Ascending aorta (tissue), 2 donors: ENCODE results near the gene SEPTIN10. TPM values are rescaled to one million over a fixed set of nuclear protein-coding genes. Genes with fewer than 3 reads are reported as not detected.
A peak's percentile ranks its signal among the peaks of the same experiment; 100 is the strongest.

Experiments
- DNase-seq, 2 donors: peaks; one replicate each; pipeline ENCODE4 v3.0.0-alpha.2; 2019; ENCODE audit warnings: low spot score in 2 of 2
- H3K27ac ChIP-seq, 2 donors: fragments of 200-600 bp; sonication (generic); one replicate each; pipeline ENCODE4 v1.5.1; 2016 to 2017; ENCODE audit warnings: mild to moderate bottlenecking in 1 of 2
- H3K27me3 ChIP-seq: fragments of 200-600 bp; sonication (generic); one replicate; pipeline ENCODE4 v1.5.1; 2017
- H3K36me3 ChIP-seq, 2 donors: fragments of 200-600 bp; sonication (generic); one replicate each; pipeline ENCODE4 v1.5.1; 2016
- H3K4me1 ChIP-seq, 2 donors: fragments of 200-600 bp; sonication (generic); one replicate each; pipeline ENCODE4 v1.5.1; 2016 to 2017; ENCODE audit warnings: mild to moderate bottlenecking in 1 of 2
- H3K4me3 ChIP-seq, 2 donors: fragments of 200-600 bp; sonication (generic); one replicate each; pipeline ENCODE4 v1.5.1; 2016 to 2017; ENCODE audit warnings: mild to moderate bottlenecking in 1 of 2
- H3K9me3 ChIP-seq, 2 donors: fragments of 200-600 bp; sonication (generic); one replicate each; pipeline ENCODE4 v1.5.1; 2016
- CTCF ChIP-seq, 3 experiments: fragments of 200-600 bp in 2 of 3; fragments of 450-650 bp in 1 of 3; sonication (generic) in 2 of 3; IDR thresholded peaks; one replicate each; pipeline ENCODE4 v1.5.1; 2016 to 2019; ENCODE audit warnings: antibody characterized with exemption in 3 of 3, mild to moderate bottlenecking in 1 of 3, moderate library complexity in 1 of 3
- intact Hi-C: fragments of 100-400 bp; cut with DNase I; formaldehyde crosslinking; loops from one replicate; pipeline ENCODE4 v1.15.1; 2023
- total RNA-seq: library from RNA; depleted of rRNA; stranded (reverse); fragments of >200 nt; gene quantifications from one replicate; pipeline ENCODE4 v1.1.0, GENCODE V29; 2016

Gene SEPTIN10
- total RNA-seq, 1 donor from 2014 or later: 59.0 TPM

GRCh38 chr2:109562421-109562820 is 51.3 kb downstream of the SEPTIN10 start:
- intact Hi-C loops: no loop called here
- no peak for DNase-seq
- Histone ChIP-seq H3K36me3 (peaks cover 16 to 33% of the 10 kb centered on the region in 2 donors), H3K27me3 (no peaks in the 10 kb centered on the region), H3K4me1 (no peaks in the 10 kb centered on the region), H3K27ac (no peak overlapping the region), H3K4me3 (no peak overlapping the region), H3K9me3 (no peaks in the 10 kb centered on the region)
- TF ChIP-seq CTCF (IDR thresholded peaks at IDR 0.05): no peak

- Histone ChIP-seq H3K27me3 (no peaks in the 10 kb centered on the region), H3K9me3 (no peaks in the 10 kb centered on the region), H3K4me3 (no peak overlapping the region), H3K27ac (peak overlapping the region in 1 of 2 donors; percentile 51), H3K36me3 (peaks cover 9 to 25% of the 10 kb centered on the region in 2 donors), H3K4me1 (no peaks in the 10 kb centered on the region)
- TF ChIP-seq CTCF (IDR thresholded peaks at IDR 0.05): no peak
- intact Hi-C loops: no loop called here
- DNase-seq: no peak
Observed at GRCh38 chr2:109560265-109560664, 53.5 kb downstream of the SEPTIN10 start.

DNA sequence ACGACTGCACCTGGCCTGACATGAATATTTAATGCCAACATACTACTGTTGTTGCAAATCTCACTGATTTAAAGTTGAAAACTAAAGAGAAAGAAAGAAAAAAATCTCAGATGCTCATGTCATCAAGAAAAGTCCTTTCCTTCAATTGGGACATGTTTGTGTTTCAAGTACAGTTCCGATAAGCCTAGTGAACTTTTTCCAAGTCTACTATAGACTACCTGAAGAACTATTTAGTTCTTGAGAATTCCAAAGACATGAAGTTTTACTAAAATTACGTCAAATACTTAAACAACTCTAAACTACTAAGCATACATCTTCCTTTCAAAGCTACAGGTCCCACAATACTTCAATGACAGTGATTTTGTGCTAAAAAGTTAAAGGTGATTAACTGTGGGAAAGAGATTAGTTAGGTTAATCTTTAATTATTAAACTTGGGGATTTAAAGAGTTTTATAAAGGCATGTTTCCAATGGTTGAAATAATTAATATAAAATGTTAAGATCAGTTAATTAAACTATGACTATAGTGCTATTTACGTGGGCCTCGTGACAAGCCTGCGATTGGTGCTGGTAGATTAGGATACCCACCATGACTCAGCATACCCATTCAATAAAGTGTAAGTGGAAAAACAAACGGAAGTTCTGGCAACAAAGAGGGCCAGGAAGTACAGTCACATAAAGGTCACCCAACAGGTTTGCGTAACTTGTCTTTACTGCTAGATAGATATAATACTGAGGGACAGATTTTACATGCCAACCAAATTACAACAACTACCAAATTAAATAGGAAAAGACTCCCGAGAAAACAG is 55.5 kb downstream of the SEPTIN10 start:
- no peaks in the 10 kb centered on the region for H3K9me3 ChIP-seq
- intact Hi-C loops: no loop called here
- no peak overlapping the region for H3K4me3 ChIP-seq
- no peak for TF ChIP-seq CTCF (IDR thresholded peaks at IDR 0.05)
- DNase-seq: peak in 1 of 2 donors; percentile 69
- peak overlapping the region in 1 of 2 donors; percentile 61 for H3K27ac ChIP-seq
- H3K27me3 ChIP-seq: no peaks in the 10 kb centered on the region
- peaks cover 5 to 20% of the 10 kb centered on the region in 2 donors for H3K36me3 ChIP-seq
- no peaks in the 10 kb centered on the region for H3K4me1 ChIP-seq

DNA sequence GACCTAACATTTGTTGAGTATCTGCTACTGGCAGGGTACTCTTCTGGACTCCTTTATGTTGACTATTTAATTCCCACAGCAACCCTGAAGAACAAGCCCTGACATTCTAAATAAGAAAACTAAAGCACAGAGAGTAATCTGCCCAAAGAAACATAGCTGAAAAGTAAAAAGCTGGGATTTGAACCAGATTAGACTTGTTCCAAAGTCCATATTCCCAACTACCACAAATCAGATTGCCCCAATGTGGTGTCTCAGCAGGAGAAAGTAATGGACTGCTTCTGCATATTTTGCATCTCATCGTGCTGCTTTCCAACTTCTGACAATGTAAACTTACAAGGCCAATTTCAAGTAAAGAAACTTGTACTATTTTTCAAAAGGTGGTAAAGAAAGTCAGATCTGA is 56.5 kb downstream of the SEPTIN10 start:
- Histone ChIP-seq H3K4me3 (no peak overlapping the region), H3K27ac (peak overlapping the region in 1 of 2 donors; percentile 61), H3K36me3 (peaks cover 7 to 22% of the 10 kb centered on the region in 2 donors), H3K9me3 (no peaks in the 10 kb centered on the region), H3K4me1 (no peaks in the 10 kb centered on the region), H3K27me3 (no peaks in the 10 kb centered on the region)
- intact Hi-C loops: no loop called here
- no peak for TF ChIP-seq CTCF (IDR thresholded peaks at IDR 0.05)
- DNase-seq: no peak

- H3K36me3 ChIP-seq: peaks cover 8 to 22% of the 10 kb centered on the region in 2 donors
- intact Hi-C loops: no loop called here
- no peak overlapping the region for H3K4me3 ChIP-seq
- no peak overlapping the region for H3K27ac ChIP-seq
- H3K4me1 ChIP-seq: no peaks in the 10 kb centered on the region
- DNase-seq: no peak
- TF ChIP-seq CTCF (IDR thresholded peaks at IDR 0.05): no peak
- H3K9me3 ChIP-seq: no peaks in the 10 kb centered on the region
- no peaks in the 10 kb centered on the region for H3K27me3 ChIP-seq
Observed at GRCh38 chr2:109555346-109555900, 58.3 kb downstream of the SEPTIN10 start.
